ENCODE measurements around the gene KIF26A. TPM values are rescaled to one million over a fixed set of nuclear protein-coding genes. Genes with fewer than 3 reads are reported as not detected.

KIF26A gene
- total RNA-seq, 1 donor from 2014 or later: not detected

- TF ChIP-seq CTCF (IDR thresholded peaks at IDR 0.05): no peak
- intact Hi-C loops (cut with micrococcal nuclease): no loop called here
Observed at GRCh38 chr14:104132981-104133380, 5.4 kb upstream of the KIF26A start.

GRCh38 chr14:104133496-104133895 is 4.9 kb upstream of the KIF26A start:
- Mint-ChIP-seq H3K4me3 (no peak overlapping the region), H3K27me3 (peaks cover 43% of the 10 kb centered on the region), H3K27ac (no peak overlapping the region), H3K9me3 (peaks cover 9% of the 10 kb centered on the region), H3K36me3 (ENCODE audit: low read depth) (peaks cover 2% of the 10 kb centered on the region), H3K4me1 (peaks cover 13% of the 10 kb centered on the region)
- ATAC-seq (ENCODE audit: low read depth) (no peak), DNase-seq (no peak)
- TF ChIP-seq CTCF (IDR thresholded peaks at IDR 0.05): no peak
- ChIA-PET POLR2A (no interaction called here), CTCF (no interaction called here)
- intact Hi-C loops (cut with micrococcal nuclease): no loop called here

More at GRCh38 chr14:104132981-104133380, 5.4 kb upstream of the KIF26A start:
- Mint-ChIP-seq H3K27me3 (peaks cover 43% of the 10 kb centered on the region), H3K9me3 (peaks cover 10% of the 10 kb centered on the region), H3K36me3 (ENCODE audit: low read depth) (peaks cover 2% of the 10 kb centered on the region), H3K4me3 (no peak overlapping the region), H3K4me1 (peaks cover 13% of the 10 kb centered on the region), H3K27ac (no peak overlapping the region)
- POLR2A ChIA-PET: no interaction called here
- no peak for ATAC-seq (ENCODE audit: low read depth)
- DNase-seq: no peak
- CTCF ChIA-PET: interaction anchor here (0.8 kb wide), 1 partner anchor 11 kb away, joined by 3 read pairs; no protein-coding TSS in a partner anchor

- DNase-seq: no peak
- Mint-ChIP-seq H3K27me3 (peaks cover 43% of the 10 kb centered on the region), H3K27ac (no peak overlapping the region), H3K9me3 (peaks cover 4% of the 10 kb centered on the region), H3K36me3 (ENCODE audit: low read depth) (peaks cover 2% of the 10 kb centered on the region), H3K4me3 (no peak overlapping the region), H3K4me1 (peaks cover 13% of the 10 kb centered on the region)
- intact Hi-C loops (cut with micrococcal nuclease): no loop called here
- CTCF ChIA-PET: no interaction called here
- ATAC-seq (ENCODE audit: low read depth): no peak
- TF ChIP-seq CTCF (IDR thresholded peaks at IDR 0.05): no peak
- POLR2A ChIA-PET: no interaction called here
Observed at GRCh38 chr14:104134061-104134965, 4.1 kb upstream of the KIF26A start.

- intact Hi-C loops (cut with micrococcal nuclease): no loop called here
- Mint-ChIP-seq H3K4me1 (peaks cover 13% of the 10 kb centered on the region), H3K27ac (no peak overlapping the region), H3K9me3 (no peaks in the 10 kb centered on the region), H3K4me3 (peak overlapping the region; percentile 52), H3K36me3 (ENCODE audit: low read depth) (no peaks in the 10 kb centered on the region), H3K27me3 (peaks cover 40% of the 10 kb centered on the region)
- no peak for DNase-seq
- CTCF ChIA-PET: no interaction called here
- TF ChIP-seq CTCF (IDR thresholded peaks at IDR 0.05): no peak
- POLR2A ChIA-PET: no interaction called here
- no peak for ATAC-seq (ENCODE audit: low read depth)
Observed at GRCh38 chr14:104135121-104135903, 3.1 kb upstream of the KIF26A start.

- no peaks in the 10 kb centered on the region for H3K9me3 Mint-ChIP-seq
- no peak for ATAC-seq (ENCODE audit: low read depth)
- peak overlapping the region; percentile 52 for H3K4me3 Mint-ChIP-seq
- CTCF ChIA-PET: no interaction called here
- H3K27me3 Mint-ChIP-seq: peaks cover 38% of the 10 kb centered on the region
- TF ChIP-seq CTCF (IDR thresholded peaks at IDR 0.05): no peak
- no peaks in the 10 kb centered on the region for H3K36me3 Mint-ChIP-seq (ENCODE audit: low read depth)
- no peak overlapping the region for H3K27ac Mint-ChIP-seq
- POLR2A ChIA-PET: no interaction called here
- DNase-seq: no peak
- peaks cover 13% of the 10 kb centered on the region for H3K4me1 Mint-ChIP-seq
- intact Hi-C loops (cut with micrococcal nuclease): no loop called here
Observed at GRCh38 chr14:104135904-104136471, 2.4 kb upstream of the KIF26A start.

All from activated B cell treated with CpG ODN at 0.5 μM for 24 hours (primary cell).